SIG-M5 treated with dmso at 0.1 percent for 504 hours (cell line): Measurements from ENCODE around the gene RGS7BP.

Experiments
- DNase-seq: peaks from one replicate; lab custom pipeline; 2025; ENCODE audit not compliant: unreplicated experiment; lab: John Stamatoyannopoulos, UW

Gene RGS7BP

GRCh38 chr5:64629841-64630240 lies 124.0 kb downstream of the RGS7BP start:
- DNase-seq: no peak

DNA sequence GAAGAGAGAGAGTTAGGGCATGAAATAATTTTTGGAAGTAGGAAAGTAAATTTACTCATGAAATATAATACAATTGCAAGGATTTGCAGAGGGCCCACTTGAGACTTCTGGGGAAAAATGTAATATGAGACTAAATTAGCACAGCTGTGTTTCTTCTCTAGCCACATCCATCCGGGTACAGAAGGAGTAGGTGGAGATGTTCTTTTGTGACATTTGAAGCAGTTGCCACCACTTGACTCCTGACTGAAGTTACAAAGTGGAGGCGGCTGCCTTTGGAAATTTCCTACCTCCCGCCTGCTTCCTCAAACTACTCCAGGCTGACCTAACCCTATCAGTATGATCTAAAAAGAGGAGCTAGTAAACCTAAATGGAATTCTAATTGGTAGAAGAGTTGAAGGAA lies 126.4 kb downstream of the RGS7BP start:
- DNase-seq: no peak

DNA sequence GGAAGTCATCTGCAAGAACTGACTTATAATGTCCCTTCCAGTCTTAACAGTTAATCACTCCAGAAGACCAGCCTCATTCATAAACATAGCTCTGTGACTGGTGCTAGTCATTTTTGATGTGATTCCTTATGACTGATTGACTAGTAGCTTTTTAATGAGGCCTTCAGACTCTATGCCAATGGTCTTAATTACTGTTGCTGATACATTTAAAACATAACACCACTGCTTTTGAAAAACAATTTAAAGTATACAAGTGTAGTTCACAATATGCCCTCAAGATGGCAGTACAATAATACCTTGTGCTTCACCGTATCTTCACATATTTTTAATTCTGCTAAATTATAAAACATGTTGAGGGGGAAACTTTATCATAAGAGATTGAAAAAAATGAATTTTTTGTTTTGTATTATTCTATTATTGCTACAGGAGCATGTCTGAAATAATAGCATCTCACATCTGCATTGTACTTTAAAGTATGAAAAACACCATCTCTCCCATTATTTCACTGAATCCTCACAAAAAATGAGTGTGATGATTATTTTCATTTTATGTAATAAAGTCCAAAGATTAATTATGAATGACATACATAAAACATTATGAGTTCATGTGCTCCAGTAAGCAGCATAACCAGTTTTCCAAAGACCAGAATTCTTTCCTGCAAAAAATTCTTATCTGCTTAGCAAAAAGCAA lies 129.3 kb downstream of the RGS7BP start:
- DNase-seq: peak; percentile 16

DNA sequence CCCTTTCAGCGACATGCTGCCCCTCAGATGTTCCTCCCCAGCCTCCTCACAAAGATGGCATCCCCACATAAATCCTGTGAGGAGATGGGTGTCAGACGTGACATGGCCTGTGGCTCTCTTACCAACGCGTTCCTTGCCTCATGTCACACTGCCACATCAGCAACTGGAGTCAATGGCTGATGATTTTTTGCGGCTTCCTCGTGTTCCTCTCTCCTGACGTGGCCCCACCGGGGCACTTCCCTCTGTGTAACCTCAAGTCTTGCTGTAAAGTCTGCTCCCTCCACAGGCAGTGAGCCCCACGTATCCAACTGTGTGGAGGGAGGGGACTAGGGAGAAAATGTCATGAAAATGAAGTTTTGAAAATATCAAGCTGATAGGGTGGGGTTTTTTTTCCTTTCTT lies 131.3 kb downstream of the RGS7BP start:
- peak; percentile 75 for DNase-seq

DNA sequence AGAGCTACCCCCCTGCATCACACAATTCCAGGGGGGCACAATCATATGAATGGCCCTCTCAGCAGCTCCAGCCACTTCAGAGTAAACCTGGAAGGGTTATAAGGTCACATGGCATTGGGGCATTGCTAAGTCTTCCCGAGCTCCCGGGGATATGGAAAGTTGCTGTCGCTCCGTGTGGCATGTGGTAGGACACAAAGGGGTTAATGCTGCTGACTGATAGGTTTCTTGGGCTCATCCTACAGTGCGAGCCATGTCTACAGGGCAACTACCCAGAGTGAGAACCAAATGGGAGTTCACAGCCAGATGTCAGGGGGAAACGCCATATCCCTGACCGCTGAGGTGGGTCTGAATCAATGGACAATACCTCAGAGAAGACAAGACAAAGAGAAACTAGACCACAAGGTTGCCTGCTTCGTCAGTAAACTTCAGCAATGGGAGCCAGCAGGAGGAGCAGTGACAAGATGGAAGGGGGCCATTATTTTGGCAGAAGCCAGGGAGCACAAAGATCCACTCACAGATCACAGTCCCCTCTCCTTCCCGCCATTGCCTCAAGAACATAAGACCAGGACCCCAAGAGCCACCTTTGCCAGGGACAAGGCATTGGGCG lies 132.1 kb downstream of the RGS7BP start:
- DNase-seq: no peak

DNA sequence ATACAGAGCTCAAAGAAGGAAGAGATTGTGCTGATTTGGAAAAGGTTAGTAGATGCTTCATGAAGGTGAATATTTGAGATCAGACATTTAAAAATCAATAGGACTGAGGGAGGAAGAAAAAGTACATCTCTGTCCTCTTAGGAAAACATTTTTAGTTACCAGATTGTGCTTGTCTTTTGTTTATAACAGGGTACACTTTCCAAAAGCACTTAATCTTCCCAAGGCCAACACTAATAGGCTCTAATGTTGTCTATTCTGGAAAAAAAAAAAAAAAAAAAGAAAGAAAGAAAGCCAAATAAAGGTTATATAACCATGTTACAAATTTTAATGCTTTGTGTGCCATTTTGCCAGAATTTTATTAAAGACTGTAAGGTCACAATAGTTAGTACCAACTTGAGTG lies 139.0 kb downstream of the RGS7BP start:
- DNase-seq: no peak

DNA sequence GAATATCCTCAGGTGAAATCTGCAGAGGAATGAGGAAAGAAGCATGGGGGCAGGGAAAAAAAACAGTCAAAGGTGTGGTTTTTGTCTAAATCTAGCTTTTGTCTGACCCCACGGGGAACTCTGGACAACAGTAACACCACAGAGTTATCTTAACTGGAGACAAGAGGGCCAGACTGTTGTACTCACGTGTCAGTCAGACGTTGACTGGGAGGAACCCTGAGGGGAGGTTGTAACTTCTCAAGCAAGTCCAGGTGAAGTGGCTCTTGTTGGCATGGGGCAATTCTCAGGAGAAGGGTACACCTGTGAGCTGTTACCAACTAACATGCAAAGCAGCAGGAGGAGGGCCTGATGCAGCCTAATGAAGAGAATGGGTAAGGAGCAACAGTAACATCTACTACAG lies 140.4 kb downstream of the RGS7BP start:
- no peak for DNase-seq

DNA sequence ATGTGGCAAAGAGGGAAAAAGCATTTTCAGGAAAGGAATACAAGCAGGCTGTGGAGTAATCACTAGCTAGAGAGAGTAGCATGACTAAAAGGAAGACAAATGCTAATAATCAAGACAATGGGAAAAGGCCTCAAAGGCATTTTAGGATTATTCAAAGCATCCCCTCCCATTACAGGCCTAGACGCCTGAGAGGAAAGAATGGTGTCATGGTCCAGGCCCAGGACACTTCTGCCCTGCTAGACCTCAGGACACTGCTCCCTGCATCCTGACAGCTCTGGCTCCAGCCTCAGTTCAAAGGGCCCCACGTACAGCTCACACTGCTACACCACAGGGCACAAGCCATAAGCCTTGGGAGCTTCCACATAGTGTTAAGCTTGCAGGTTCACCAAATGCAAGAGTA lies 143.7 kb downstream of the RGS7BP start:
- no peak for DNase-seq

DNA sequence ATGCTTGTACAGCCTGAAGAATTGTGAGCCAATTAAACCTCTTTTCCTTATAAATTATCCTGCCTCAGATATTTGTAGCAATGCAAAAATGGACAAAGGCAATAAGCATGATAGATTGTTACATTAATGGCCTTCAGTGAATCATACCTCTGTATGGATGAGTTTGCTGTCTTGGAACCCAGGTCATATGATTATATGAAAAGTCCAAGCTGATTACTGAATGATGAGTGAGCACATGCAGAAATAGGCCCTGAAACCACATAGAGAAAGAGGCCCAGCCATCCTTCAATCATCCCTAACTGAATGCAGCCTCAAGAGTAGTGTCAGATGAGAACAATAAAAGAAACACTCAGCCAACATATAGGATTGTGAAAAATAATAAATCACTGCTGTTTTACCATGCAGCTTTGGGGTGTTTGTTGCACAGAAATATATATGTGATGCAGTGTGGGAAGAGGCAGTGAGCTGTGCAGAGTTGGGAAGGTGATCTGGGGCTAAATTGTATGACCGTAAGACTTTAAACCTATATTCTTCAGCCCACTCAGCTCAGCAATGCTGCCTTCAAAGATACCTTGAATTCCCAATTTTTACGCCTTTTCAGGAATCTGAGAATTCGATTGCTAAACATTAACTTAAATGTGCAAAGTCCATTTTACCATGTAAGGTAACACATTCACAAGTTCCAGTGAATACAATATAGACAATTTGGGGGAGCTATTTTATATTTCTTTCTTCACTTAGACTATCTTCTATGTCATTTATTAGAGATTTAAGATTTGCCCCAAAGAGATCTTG lies 148.1 kb downstream of the RGS7BP start:
- DNase-seq: no peak

GRCh38 chr5:64654561-64654938 lies 148.7 kb downstream of the RGS7BP start:
- no peak for DNase-seq

- no peak for DNase-seq
These were observed 149.8 kb downstream of the RGS7BP start for GRCh38 chr5:64655596-64655995.

GRCh38 chr5:64659289-64659688 lies 153.5 kb downstream of the RGS7BP start:
- DNase-seq: no peak
